SK-N-SH (cell line): ENCODE measurements around the gene CCNC. TPM values are rescaled to one million over a fixed set of nuclear protein-coding genes. Genes with fewer than 3 reads are reported as not detected.

ENCODE experiments used
- CTCF ChIA-PET: fragments of 300-600, 350-600 bp; formaldehyde crosslinking; extraction: SDS; loops from one replicate; lab custom pipeline; 2021; lab: Yijun Ruan, JAX
- POLR2A ChIA-PET: fragments of 350-600 bp; sonication (Branson Sonifier 250); formaldehyde crosslinking; extraction: SDS; loops from one replicate; lab custom pipeline; 2020; ENCODE audit warnings: antibody characterized with exemption, inconsistent platforms; lab: Yijun Ruan, JAX
- DNase-seq: peaks from one replicate; pipeline ENCODE4 v3.0.0; 2012
- H2AFZ ChIP-seq: fragments of 200-600 bp; sonication (generic); 2 replicates; pipeline ENCODE4 v1.8.1; 2016; ENCODE audit warnings: antibody characterized with exemption, mild to moderate bottlenecking, low read depth
- H3F3A ChIP-seq: fragments of 200-600 bp; sonication (generic); replicated peaks from 2 replicates; pipeline ENCODE3; 2016; ENCODE audit warnings: antibody characterized with exemption, mild to moderate bottlenecking; ENCODE audit not compliant: insufficient read depth
- H3K27ac ChIP-seq, 2 experiments: fragments of 200-500 bp in 1 of 2; fragments of 200-600 bp in 1 of 2; sonication (Bioruptor generic) in 1 of 2; sonication (generic), shearing (Covaris generic) in 1 of 2; 2 replicates each; pipeline versions ENCODE4 v1.5.1 to v1.6.1; 2014 to 2016; ENCODE audit warnings: low read depth in 2 of 2, inconsistent platforms in 1 of 2, low read length in 1 of 2, mild to moderate bottlenecking in 1 of 2, mixed read lengths in 1 of 2
- H3K27me3 ChIP-seq: fragments of 200-600 bp; sonication (generic), shearing (Covaris generic); 2 replicates; pipeline ENCODE4 v1.6.1; 2016; ENCODE audit warnings: mixed run types; ENCODE audit not compliant: insufficient read depth
- H3K36me3 ChIP-seq, 2 experiments: fragments of 200-500 bp in 1 of 2; fragments of 200-600 bp in 1 of 2; sonication (Bioruptor generic) in 1 of 2; sonication (generic) in 1 of 2; replicated peaks in 1 of 2; 2 replicates each; pipeline versions ENCODE3 to v1.5.1; 2014 to 2016; ENCODE audit warnings: low read length in 1 of 2, mild to moderate bottlenecking in 1 of 2; ENCODE audit not compliant: insufficient read depth in 2 of 2, control insufficient read depth in 1 of 2
- H3K4me1 ChIP-seq, 2 experiments: fragments of 200-500 bp in 1 of 2; fragments of 200-600 bp in 1 of 2; sonication (Bioruptor generic) in 1 of 2; sonication (generic), shearing (Covaris generic) in 1 of 2; 2 replicates each; pipeline versions ENCODE4 v1.5.1 to v1.6.1; 2014 to 2016; ENCODE audit warnings: low read depth in 1 of 2, low read length in 1 of 2, mixed run types in 1 of 2; ENCODE audit not compliant: insufficient read depth in 2 of 2, control insufficient read depth in 1 of 2
- H3K4me2 ChIP-seq: fragments of 200-600 bp; sonication (generic), shearing (Covaris generic); 2 replicates; pipeline ENCODE4 v1.6.1; 2017; ENCODE audit warnings: mixed run types
- H3K4me3 ChIP-seq, 2 experiments: fragments of 200-500 bp in 1 of 2; fragments of 200-600 bp in 1 of 2; sonication (Bioruptor generic) in 1 of 2; sonication (generic), shearing (Covaris generic) in 1 of 2; 2 replicates each; pipeline versions ENCODE4 v1.5.1 to v1.8.1; 2014 to 2016; ENCODE audit warnings: low read depth in 2 of 2, inconsistent platforms in 1 of 2, low read length in 1 of 2, mild to moderate bottlenecking in 1 of 2, mixed read lengths in 1 of 2, moderate library complexity in 1 of 2
- H3K79me2 ChIP-seq: fragments of 200-600 bp; sonication (generic); 2 replicates; pipeline ENCODE4 v1.8.1; 2017; ENCODE audit warnings: mild to moderate bottlenecking; ENCODE audit not compliant: insufficient read depth
- H3K9ac ChIP-seq: fragments of 200-600 bp; sonication (generic); 2 replicates; pipeline ENCODE4 v1.6.1; 2017; ENCODE audit warnings: mixed run types
- H3K9me2 ChIP-seq: fragments of 200-600 bp; sonication (generic); 2 replicates; pipeline ENCODE4 v1.6.1; 2017; ENCODE audit warnings: mixed run types
- H3K9me3 ChIP-seq: fragments of 200-600 bp; sonication (generic); 2 replicates; pipeline ENCODE4 v1.6.1; 2017; ENCODE audit warnings: mixed run types, mild to moderate bottlenecking, moderate library complexity
- H4K20me1 ChIP-seq: fragments of 200-600 bp; sonication (generic); 2 replicates; pipeline ENCODE4 v1.6.1; 2017; ENCODE audit warnings: mild to moderate bottlenecking, mixed run types; ENCODE audit not compliant: insufficient read depth
- EP300 ChIP-seq, 2 experiments: IDR thresholded peaks; 2 replicates each; pipeline versions ENCODE4 v1.4.0 to v1.6.1; 2012; ENCODE audit warnings: borderline replicate concordance in 1 of 2, low read depth in 1 of 2, low read length in 1 of 2
- FOSL2 ChIP-seq: IDR thresholded peaks from 2 replicates; pipeline ENCODE4 v1.4.0; 2012; ENCODE audit warnings: low read depth, mild to moderate bottlenecking, moderate library complexity, borderline replicate concordance
- RAD21 ChIP-seq: IDR thresholded peaks from 2 replicates; pipeline ENCODE4 v1.6.1; 2012; ENCODE audit warnings: mild to moderate bottlenecking, low read length
- RFX5 ChIP-seq: IDR thresholded peaks from 2 replicates; pipeline ENCODE4 v1.6.1; 2012; ENCODE audit warnings: mild to moderate bottlenecking, improper control_type of control experiment, low read length
- RXRA ChIP-seq: IDR thresholded peaks from 2 replicates; pipeline ENCODE4 v1.4.0; 2012; ENCODE audit warnings: low read depth, mild to moderate bottlenecking, borderline replicate concordance
- TEAD4 ChIP-seq: IDR thresholded peaks from 2 replicates; pipeline ENCODE4 v1.4.0; 2012; ENCODE audit warnings: mild to moderate bottlenecking, borderline replicate concordance; ENCODE audit not compliant: insufficient read depth
- USF2 ChIP-seq: fragments of 150-350 bp; IDR thresholded peaks from 2 replicates; pipeline ENCODE4 v1.6.1; 2017; ENCODE audit warnings: antibody characterized with exemption, low read length, low read depth, borderline replicate concordance
- WGBS: methylation state at CpG from one replicate; pipeline ENCODE4 v1.1.6; 2017; ENCODE audit warnings: low lambda C conversion rate; 5-methylcytosine and 5-hydroxymethylcytosine counted together
- polyA plus RNA-seq, 3 experiments: library from polyadenylated mRNA; depleted of rRNA; stranded (reverse); fragments of >200 nt; gene quantifications; 2 replicates each; pipeline ENCODE4 v1.2.3, GENCODE V29; 2012

The CCNC gene
- polyA plus RNA-seq, 1 of the 3 experiments (the other 2 are of a cell fraction), result 16.0 TPM

- no peak for TF ChIP-seq USF2
- TF ChIP-seq EP300 (IDR thresholded peaks at IDR 0.05; ENCODE audit: borderline replicate concordance in 1 of 2, low read depth in 1 of 2, low read length in 1 of 2), result no peak
- no peak for TF ChIP-seq FOSL2
These were observed 36.7 kb upstream of the CCNC start (continued) for GRCh38 chr6:99605074-99605734.

GRCh38 chr6:99604166-99605073, 36.0 kb upstream of the CCNC start:
- TF ChIP-seq RFX5 (no peak), TEAD4 (no peak), RXRA (no peak), RAD21 (no peak), USF2 (no peak)
- TF ChIP-seq, all 33 proteins: peak for 0
- Histone ChIP-seq H3K27ac (no peak overlapping the region), H3K9me2 (no peaks in the 10 kb centered on the region), H3K4me2 (peak overlapping the region; percentile 74), H3K36me3 (no peaks in the 10 kb centered on the region), H3K9ac (no peak overlapping the region), H3K27me3 (peaks cover 90% of the 10 kb centered on the region), H2AFZ (peak overlapping the region; percentile 51; the same call in 1 of the 2 replicates), H3F3A (no peaks in the 10 kb centered on the region), H3K4me1 (peaks cover 5 to 8% of the 10 kb centered on the region in 2 experiments; a peak in 3 of 4 replicates), H3K79me2 (no peaks in the 10 kb centered on the region), H3K9me3 (no peaks in the 10 kb centered on the region), H3K4me3 (peak overlapping the region; percentile 36 to 50; a peak in 2 of 4 replicates), H4K20me1 (no peaks in the 10 kb centered on the region)
- CTCF ChIA-PET, result interaction anchor here (0.5 to 2.7 kb wide), 9 partner anchors 9 to 441 kb away, joined by 3 to 18 read pairs (median 4); no protein-coding TSS in a partner anchor
- WGBS, result 24% methylated on average over 31 of the region's 31 CpGs
- POLR2A ChIA-PET, result interaction anchor here (1.1 kb wide), 1 partner anchor 36 kb away, joined by 3 read pairs; the partner anchor contains the start of gene CCNC
- DNase-seq, result no peak
